H54 (cell line): ENCODE results near the gene PCDHA9.
A peak's percentile ranks its signal among the peaks of the same experiment; 100 is the strongest.
"Not testable (repeated sequence)": the region's sequence is repeated elsewhere in the genome, so short reads cannot be mapped to it uniquely, and the experiment has no call there.

ENCODE experiments used
- DNase-seq: peaks from one replicate; pipeline ENCODE4 v3.0.0; 2011; ENCODE audit warnings: low spot score, mixed read lengths; ENCODE audit not compliant: insufficient read length
- FAIRE-seq: peaks from 3 replicates; lab custom pipeline; 2011; peaks lifted over from hg19 to GRCh38; lab: Jason Lieb, UNC
- POLR2A ChIP-seq: IDR thresholded peaks from 2 replicates; pipeline ENCODE4 v1.6.1; 2011; ENCODE audit warnings: low read depth, mild to moderate bottlenecking, low read length

PCDHA9 gene

GRCh38 chr5:140823475-140823874 is 24.7 kb upstream of the PCDHA9 start:
- no peak for FAIRE-seq
- TF ChIP-seq POLR2A = no peak
- DNase-seq = no peak

DNA sequence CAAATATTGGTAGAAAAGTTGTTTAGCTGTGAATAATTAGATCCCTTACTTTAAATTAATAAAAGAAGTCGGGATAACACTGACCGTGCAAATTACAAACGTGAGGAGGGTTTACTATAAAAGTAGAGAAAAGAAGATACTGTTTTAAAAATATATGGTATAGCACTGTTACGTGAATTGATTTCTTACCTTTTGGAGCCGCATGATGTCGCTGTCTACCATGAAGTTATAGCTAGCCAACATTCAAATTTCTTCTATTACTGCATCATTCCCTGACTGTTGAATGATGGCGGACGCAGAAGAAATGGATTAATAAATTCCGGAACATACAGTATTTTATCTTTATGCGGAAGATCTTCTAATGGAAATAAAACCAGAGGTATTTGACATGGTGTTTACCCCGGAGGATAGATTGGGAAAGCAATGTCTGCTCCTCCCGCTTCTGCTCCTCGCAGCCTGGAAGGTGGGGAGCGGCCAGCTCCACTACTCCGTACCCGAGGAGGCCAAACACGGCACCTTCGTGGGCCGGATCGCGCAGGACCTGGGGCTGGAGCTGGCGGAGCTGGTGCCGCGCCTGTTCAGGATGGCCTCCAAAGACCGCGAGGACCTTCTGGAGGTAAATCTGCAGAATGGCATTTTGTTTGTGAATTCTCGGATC is 20.3 kb upstream of the PCDHA9 start, which contains the start of gene PCDHA6:
Gene PCDHA6 (plus strand): TSS at position 257 of the 658 bp plus-strand sequence. CDS start 132 bp downstream, at position 389.
- no peak for TF ChIP-seq POLR2A
- DNase-seq = no peak

DNA sequence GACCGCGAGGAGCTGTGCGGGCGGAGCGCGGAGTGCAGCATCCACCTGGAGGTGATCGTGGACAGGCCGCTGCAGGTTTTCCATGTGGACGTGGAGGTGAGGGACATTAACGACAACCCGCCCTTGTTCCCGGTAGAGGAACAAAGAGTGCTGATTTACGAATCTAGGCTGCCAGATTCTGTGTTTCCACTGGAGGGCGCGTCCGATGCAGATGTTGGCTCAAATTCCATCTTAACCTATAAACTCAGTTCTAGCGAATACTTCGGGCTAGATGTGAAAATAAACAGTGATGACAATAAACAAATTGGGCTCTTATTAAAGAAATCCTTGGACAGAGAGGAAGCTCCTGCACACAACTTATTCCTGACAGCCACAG is 19.8 kb upstream of the PCDHA9 start:
- no peak for TF ChIP-seq POLR2A
- FAIRE-seq = no peak
- DNase-seq = no peak

More for the DNA sequence above, 20.3 kb upstream of the PCDHA9 start, which contains the start of gene PCDHA6:
- FAIRE-seq = no peak

- DNase-seq, FAIRE-seq: not testable (repeated sequence)
Observed at GRCh38 chr5:140829511-140830501, 18.4 kb upstream of the PCDHA9 start.

GRCh38 chr5:140833993-140834392 is 14.2 kb upstream of the PCDHA9 start, which contains the start of gene PCDHA7:
PCDHA7 (plus strand) TSS chr5:140834269; CDS start chr5:140834384, 115 bp downstream.
- no peak for TF ChIP-seq POLR2A

DNA sequence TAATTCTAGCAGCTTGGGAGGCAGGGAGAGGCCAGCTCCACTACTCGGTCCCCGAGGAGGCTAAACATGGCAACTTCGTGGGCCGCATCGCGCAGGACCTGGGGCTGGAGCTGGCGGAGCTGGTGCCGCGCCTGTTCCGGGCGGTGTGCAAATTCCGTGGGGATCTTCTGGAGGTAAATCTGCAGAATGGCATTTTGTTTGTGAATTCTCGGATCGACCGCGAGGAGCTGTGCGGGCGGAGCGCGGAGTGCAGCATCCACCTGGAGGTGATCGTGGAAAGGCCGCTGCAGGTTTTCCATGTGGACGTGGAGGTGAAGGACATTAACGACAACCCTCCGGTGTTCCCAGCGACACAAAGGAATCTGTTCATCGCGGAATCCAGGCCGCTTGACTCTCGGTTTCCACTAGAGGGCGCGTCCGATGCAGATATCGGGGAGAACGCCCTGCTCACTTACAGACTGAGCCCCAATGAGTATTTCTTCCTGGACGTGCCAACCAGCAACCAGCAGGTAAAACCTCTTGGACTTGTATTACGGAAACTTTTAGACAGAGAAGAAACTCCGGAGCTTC is 13.7 kb upstream of the PCDHA9 start:
- not testable (repeated sequence) for FAIRE-seq, DNase-seq

More at GRCh38 chr5:140833993-140834392, 14.2 kb upstream of the PCDHA9 start, which contains the start of gene PCDHA7:
- FAIRE-seq = no peak
- DNase-seq = no peak

DNA sequence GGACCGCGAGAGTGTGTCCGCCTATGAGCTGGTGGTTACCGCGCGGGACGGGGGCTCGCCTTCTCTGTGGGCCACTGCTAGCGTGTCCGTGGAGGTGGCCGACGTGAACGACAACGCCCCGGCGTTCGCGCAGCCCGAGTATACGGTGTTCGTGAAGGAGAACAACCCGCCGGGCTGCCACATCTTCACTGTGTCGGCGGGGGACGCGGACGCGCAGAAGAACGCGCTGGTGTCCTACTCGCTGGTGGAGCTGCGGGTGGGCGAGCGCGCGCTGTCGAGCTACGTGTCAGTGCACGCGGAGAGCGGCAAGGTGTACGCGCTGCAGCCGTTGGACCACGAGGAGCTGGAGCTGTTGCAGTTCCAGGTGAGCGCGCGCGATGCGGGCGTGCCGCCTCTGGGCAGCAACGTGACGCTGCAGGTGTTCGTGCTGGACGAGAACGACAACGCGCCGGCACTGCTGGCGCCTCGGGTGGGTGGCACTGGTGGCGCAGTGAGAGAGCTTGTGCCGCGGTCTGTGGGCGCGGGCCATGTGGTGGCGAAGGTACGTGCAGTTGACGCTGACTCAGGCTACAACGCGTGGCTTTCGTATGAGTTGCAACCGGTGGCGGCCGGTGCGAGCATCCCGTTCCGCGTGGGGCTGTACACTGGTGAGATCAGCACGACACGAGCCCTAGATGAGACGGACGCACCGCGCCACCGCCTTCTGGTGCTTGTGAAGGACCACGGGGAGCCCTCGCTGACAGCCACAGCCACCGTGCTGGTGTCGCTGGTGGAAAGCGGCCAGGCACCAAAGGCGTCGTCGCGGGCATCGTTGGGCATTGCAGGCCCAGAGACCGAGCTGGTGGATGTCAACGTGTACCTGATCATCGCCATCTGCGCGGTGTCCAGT is 12.3 kb upstream of the PCDHA9 start:
- no peak for DNase-seq
- TF ChIP-seq POLR2A = no peak
- FAIRE-seq = no peak

DNA sequence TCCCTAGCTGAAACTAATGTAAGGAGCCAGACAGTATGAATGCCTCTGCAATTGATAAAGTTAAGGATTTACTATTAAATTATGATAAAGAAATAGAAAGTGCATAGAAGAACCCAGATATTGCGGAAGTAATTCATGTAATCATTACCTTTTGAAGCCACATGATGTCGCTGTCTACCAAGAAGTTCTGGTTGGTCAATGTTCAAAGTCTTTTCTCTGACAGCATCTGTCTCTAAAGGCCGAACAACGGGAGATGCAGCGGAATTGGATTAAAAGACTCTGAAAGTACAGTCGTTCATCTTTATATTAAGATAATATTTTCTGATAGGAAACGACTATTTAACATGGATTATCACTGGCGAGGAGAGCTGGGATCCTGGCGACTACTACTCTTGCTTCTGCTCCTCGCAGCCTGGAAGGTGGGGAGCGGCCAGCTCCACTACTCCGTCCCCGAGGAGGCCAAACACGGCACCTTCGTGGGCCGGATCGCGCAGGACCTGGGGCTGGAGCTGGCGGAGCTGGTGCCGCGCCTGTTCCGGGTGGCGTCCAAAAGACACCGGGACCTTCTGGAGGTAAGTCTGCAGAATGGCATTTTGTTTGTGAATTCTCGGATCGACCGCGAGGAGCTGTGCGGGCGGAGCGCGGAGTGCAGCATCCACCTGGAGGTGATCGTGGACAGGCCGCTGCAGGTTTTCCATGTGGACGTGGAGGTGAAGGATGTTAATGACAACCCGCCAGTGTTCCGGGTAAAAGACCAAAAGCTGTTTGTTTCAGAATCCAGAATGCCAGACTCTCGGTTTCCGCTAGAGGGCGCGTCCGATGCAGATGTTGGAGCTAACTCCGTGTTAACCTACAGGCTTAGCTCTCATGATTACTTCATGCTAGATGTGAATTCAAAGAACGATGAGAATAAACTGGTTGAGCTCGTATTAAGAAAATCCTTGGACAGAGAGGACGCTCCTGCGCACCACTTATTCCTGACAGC is 6.9 kb upstream of the PCDHA9 start, which contains the start of gene PCDHA8:
Gene PCDHA8 (plus strand): TSS at position 210 of the 985 bp plus-strand sequence. CDS start 135 bp downstream, at position 345.
- DNase-seq (peak; percentile 23), FAIRE-seq (peak; percentile 62)
- TF ChIP-seq POLR2A = no peak

DNA sequence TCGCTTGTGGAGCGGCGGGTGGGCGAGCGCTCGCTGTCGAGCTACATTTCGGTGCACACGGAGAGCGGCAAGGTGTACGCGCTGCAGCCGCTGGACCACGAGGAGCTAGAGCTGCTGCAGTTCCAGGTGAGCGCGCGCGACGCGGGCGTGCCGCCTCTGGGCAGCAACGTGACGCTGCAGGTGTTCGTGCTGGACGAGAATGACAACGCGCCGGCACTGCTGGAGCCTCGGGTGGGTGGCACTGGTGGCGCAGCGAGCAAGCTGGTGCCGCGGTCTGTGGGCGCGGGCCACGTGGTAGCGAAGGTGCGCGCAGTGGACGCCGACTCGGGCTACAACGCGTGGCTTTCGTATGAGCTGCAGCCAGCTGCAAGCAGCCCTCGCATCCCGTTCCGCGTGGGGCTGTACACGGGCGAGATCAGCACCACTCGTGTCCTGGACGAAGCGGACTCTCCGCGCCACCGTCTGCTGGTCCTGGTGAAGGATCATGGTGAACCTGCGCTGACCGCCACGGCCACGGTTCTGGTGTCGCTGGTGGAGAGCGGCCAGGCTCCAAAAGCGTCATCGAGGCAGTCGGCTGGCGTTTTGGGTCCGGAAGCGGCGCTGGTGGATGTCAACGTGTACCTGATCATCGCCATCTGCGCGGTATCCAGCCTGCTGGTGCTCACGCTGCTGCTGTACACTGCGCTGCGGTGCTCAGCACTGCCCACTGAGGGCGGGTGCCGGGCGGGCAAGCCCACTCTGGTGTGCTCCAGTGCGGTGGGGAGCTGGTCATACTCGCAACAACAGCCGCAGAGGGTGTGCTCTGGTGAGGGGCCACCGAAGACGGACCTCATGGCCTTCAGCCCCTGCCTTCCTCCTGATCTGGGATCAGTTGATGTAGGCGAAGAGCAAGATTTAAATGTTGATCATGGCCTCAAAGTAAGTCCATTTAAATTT is 5.1 kb upstream of the PCDHA9 start:
- FAIRE-seq = no peak
- DNase-seq = no peak
- no peak for TF ChIP-seq POLR2A

GRCh38 chr5:140849831-140850634 is 1.9 kb downstream of the PCDHA9 start:
- FAIRE-seq, DNase-seq: not testable (repeated sequence)
